CD14-positive monocyte (primary cell): ENCODE data around the gene ALLC. TPM values are rescaled to one million over a fixed set of nuclear protein-coding genes. Genes with fewer than 3 reads are reported as not detected.
A peak's percentile ranks its signal among the peaks of the same experiment; 100 is the strongest.

Experiments used
- DNase-seq, 3 donors: peaks; one replicate each; pipeline ENCODE4 v3.0.0-alpha.2; 2011 to 2022
- H2AFZ ChIP-seq: 2 replicates; pipeline ENCODE4 v1.6.0; 2012; ENCODE audit warnings: mild to moderate bottlenecking, low read depth, low read length, inconsistent platforms; ENCODE audit not compliant: insufficient read depth, poor library complexity, severe bottlenecking
- H3K27ac ChIP-seq, 2 donors: 1 replicate in 1 of 2; 2 replicates in 1 of 2; pipeline ENCODE4 v1.5.1; 2012 to 2013; ENCODE audit warnings: low read length in 2 of 2, control low read depth in 1 of 2, inconsistent platforms in 1 of 2, low read depth in 1 of 2, mild to moderate bottlenecking in 1 of 2
- H3K27me3 ChIP-seq, 2 donors: one replicate each; pipeline versions ENCODE4 v1.6.0 to v1.6.1; 2011 to 2013; ENCODE audit warnings: low read length in 2 of 2; ENCODE audit not compliant: control insufficient read depth in 2 of 2, insufficient read depth in 2 of 2
- H3K36me3 ChIP-seq, 2 donors: replicated peaks in 1 of 2; 1 replicate in 1 of 2; 2 replicates in 1 of 2; pipeline versions ENCODE4 v1.5.1 to v1.6.1; 2012 to 2013; ENCODE audit warnings: low read length in 2 of 2, control low read depth in 1 of 2, inconsistent platforms in 1 of 2, mild to moderate bottlenecking in 1 of 2; ENCODE audit not compliant: insufficient read depth in 2 of 2, control insufficient read depth in 1 of 2
- H3K4me1 ChIP-seq, 2 donors: 1 replicate in 1 of 2; 2 replicates in 1 of 2; pipeline versions ENCODE4 v1.5.1 to v1.6.1; 2012 to 2013; ENCODE audit warnings: low read length in 2 of 2, control low read depth in 1 of 2, inconsistent platforms in 1 of 2, mild to moderate bottlenecking in 1 of 2, moderate library complexity in 1 of 2; ENCODE audit not compliant: insufficient read depth in 2 of 2, control insufficient read depth in 1 of 2
- H3K4me2 ChIP-seq: replicated peaks from 2 replicates; pipeline ENCODE3; 2012; ENCODE audit warnings: low read length, moderate library complexity, mild to moderate bottlenecking; ENCODE audit not compliant: poor library complexity, severe bottlenecking; ENCODE audit errors: extremely low read depth
- H3K4me3 ChIP-seq, 3 experiments: fragments of 200-600 bp in 1 of 3; sonication (generic) in 1 of 3; replicated peaks in 1 of 3; 1 replicate in 2 of 3; 2 replicates in 1 of 3; pipeline ENCODE4 v1.5.1; 2011 to 2013; ENCODE audit warnings: low read length in 3 of 3, mild to moderate bottlenecking in 3 of 3, control low read depth in 2 of 3, low read depth in 2 of 3, inconsistent platforms in 1 of 3, moderate library complexity in 1 of 3
- H3K79me2 ChIP-seq: 2 replicates; pipeline ENCODE4 v1.6.0; 2012; ENCODE audit warnings: mild to moderate bottlenecking, control low read depth, inconsistent platforms, low read length, moderate library complexity; ENCODE audit not compliant: insufficient read depth
- H3K9ac ChIP-seq: 2 replicates; pipeline ENCODE4 v1.6.0; 2017; ENCODE audit warnings: low read length, mild to moderate bottlenecking; ENCODE audit not compliant: insufficient read depth, poor library complexity, severe bottlenecking
- H3K9me3 ChIP-seq, 2 donors: replicated peaks in 1 of 2; 1 replicate in 1 of 2; 2 replicates in 1 of 2; pipeline versions ENCODE4 v1.5.1 to v1.6.1; 2012 to 2013; ENCODE audit warnings: low read length in 2 of 2, control low read depth in 1 of 2; ENCODE audit not compliant: control insufficient read depth in 1 of 2, insufficient read depth in 1 of 2
- H4K20me1 ChIP-seq: 2 replicates; pipeline ENCODE4 v1.6.0; 2012; ENCODE audit warnings: mild to moderate bottlenecking, low read length, control low read depth, moderate library complexity; ENCODE audit not compliant: insufficient read depth
- H3K27ac Mint-ChIP-seq, 7 donors: one replicate each; pipeline ENCODE4 v1.8.0; 2020; ENCODE audit warnings: mild to moderate bottlenecking in 7 of 7, mixed read lengths in 7 of 7, moderate library complexity in 6 of 7, inconsistent platforms in 2 of 7
- H3K27me3 Mint-ChIP-seq, 3 donors: one replicate each; pipeline ENCODE4 v1.8.0; 2021 to 2022; ENCODE audit warnings: low read depth in 3 of 3, mild to moderate bottlenecking in 3 of 3, mixed read lengths in 3 of 3, moderate library complexity in 3 of 3, inconsistent platforms in 1 of 3
- H3K36me3 Mint-ChIP-seq, 2 donors: one replicate each; pipeline ENCODE4 v1.8.0; 2020; ENCODE audit warnings: mixed read lengths in 2 of 2, inconsistent platforms in 1 of 2, mild to moderate bottlenecking in 1 of 2
- H3K4me1 Mint-ChIP-seq: one replicate; pipeline ENCODE4 v1.8.0; 2020; ENCODE audit warnings: mild to moderate bottlenecking, mixed read lengths
- H3K4me3 Mint-ChIP-seq, 2 donors: one replicate each; pipeline ENCODE4 v1.8.0; 2020; ENCODE audit warnings: mild to moderate bottlenecking in 2 of 2, mixed read lengths in 2 of 2, moderate library complexity in 1 of 2
- H3K9me3 Mint-ChIP-seq, 7 donors: one replicate each; pipeline ENCODE4 v1.8.0; 2020 to 2022; ENCODE audit warnings: mixed read lengths in 7 of 7, mild to moderate bottlenecking in 6 of 7, moderate library complexity in 6 of 7, inconsistent platforms in 2 of 7
- CTCF ChIP-seq: fragments of 200-600 bp; IDR thresholded peaks from one replicate; pipeline ENCODE4 v1.8.0; 2022; ENCODE audit warnings: antibody characterized with exemption, mild to moderate bottlenecking
- WGBS: methylation state at CpG from one replicate; pipeline ENCODE4 v1.1.5; 2013; ENCODE audit warnings: missing lambda C conversion rate; ENCODE audit not compliant: insufficient coverage; 5-methylcytosine and 5-hydroxymethylcytosine counted together
- intact Hi-C, 2 donors: fragments of 100-400 bp; cut with micrococcal nuclease; formaldehyde crosslinking; loops; one replicate each; pipeline versions ENCODE4 v1.15.0 to v1.15.1; 2023
- polyA plus RNA-seq, 3 donors: library from polyadenylated mRNA; depleted of rRNA in 1 of 3; unstranded in 2 of 3; stranded (reverse) in 1 of 3; fragments of 300-500 nt in 2 of 3; fragments of >200 nt in 1 of 3; fragmentation: Illumina TruSeq in 2 of 3; gene quantifications; 1 replicate in 2 of 3; 2 replicates in 1 of 3; pipeline ENCODE4 v1.2.3, GENCODE V29; 2012 to 2021

Gene ALLC
- polyA plus RNA-seq, 3 donors, result not detected

GRCh38 chr2:3665886-3666612 is 8.0 kb downstream of the ALLC start:
- whole genome bisulfite sequencing, result 100% methylated on average over 8 of the region's 16 CpGs
- Histone ChIP-seq H3K27ac (no peak overlapping the region), H3K36me3 (no peaks in the 10 kb centered on the region), H3K4me3 (no peak overlapping the region), H2AFZ (no peak overlapping the region), H3K4me1 (no peaks in the 10 kb centered on the region), H3K27me3 (no peaks in the 10 kb centered on the region), H3K79me2 (no peaks in the 10 kb centered on the region), H3K9ac (no peak overlapping the region), H3K4me2 (no peak overlapping the region), H3K9me3 (no peaks in the 10 kb centered on the region), H4K20me1 (no peaks in the 10 kb centered on the region)
- intact Hi-C loops, result no loop called here
- no peak for DNase-seq
- TF ChIP-seq CTCF, result no peak
- peak overlapping the region in 1 of 7 donors; percentile 16 for H3K27ac Mint-ChIP-seq
- H3K4me3 Mint-ChIP-seq, result no peak overlapping the region
- peaks cover 2 to 9% (median 4%) of the 10 kb centered on the region in 3 donors for H3K27me3 Mint-ChIP-seq
- H3K4me1 Mint-ChIP-seq, result no peaks in the 10 kb centered on the region
- H3K9me3 Mint-ChIP-seq, result peaks cover 0 to 1% (median 0%) of the 10 kb centered on the region in 7 donors
- no peaks in the 10 kb centered on the region for H3K36me3 Mint-ChIP-seq

- Histone ChIP-seq H3K79me2 (no peaks in the 10 kb centered on the region), H3K9ac (no peak overlapping the region), H3K27ac (no peak overlapping the region), H3K4me2 (no peak overlapping the region), H3K36me3 (no peaks in the 10 kb centered on the region), H3K4me3 (no peak overlapping the region), H3K9me3 (no peaks in the 10 kb centered on the region), H3K27me3 (no peaks in the 10 kb centered on the region), H2AFZ (no peak overlapping the region), H4K20me1 (no peaks in the 10 kb centered on the region), H3K4me1 (no peaks in the 10 kb centered on the region)
- WGBS, result 91% methylated on average over 18 of the region's 18 CpGs
- no peak for TF ChIP-seq CTCF
- no peak overlapping the region for H3K27ac Mint-ChIP-seq
- H3K27me3 Mint-ChIP-seq, result peaks cover 2 to 8% (median 4%) of the 10 kb centered on the region in 3 donors
- peaks cover 0 to 1% (median 0%) of the 10 kb centered on the region in 7 donors for H3K9me3 Mint-ChIP-seq
- H3K4me3 Mint-ChIP-seq, result no peak overlapping the region
- no peaks in the 10 kb centered on the region for H3K4me1 Mint-ChIP-seq
- intact Hi-C loops, result no loop called here
- no peaks in the 10 kb centered on the region for H3K36me3 Mint-ChIP-seq
- no peak for DNase-seq
Measured at GRCh38 chr2:3666613-3666975, 8.6 kb downstream of the ALLC start.
